NT2/D1 (cell line): ENCODE results near the gene PPM1A.

Source experiments
- SUZ12 ChIP-seq: IDR thresholded peaks from 2 replicates; pipeline ENCODE4 v1.6.1; 2011; ENCODE audit not compliant: insufficient read length, insufficient read depth; ENCODE audit errors: extremely low read depth
- ZNF274 ChIP-seq: IDR thresholded peaks from 2 replicates; pipeline ENCODE4 v1.6.1; 2011; ENCODE audit warnings: mild to moderate bottlenecking, low read depth, low read length

DNA sequence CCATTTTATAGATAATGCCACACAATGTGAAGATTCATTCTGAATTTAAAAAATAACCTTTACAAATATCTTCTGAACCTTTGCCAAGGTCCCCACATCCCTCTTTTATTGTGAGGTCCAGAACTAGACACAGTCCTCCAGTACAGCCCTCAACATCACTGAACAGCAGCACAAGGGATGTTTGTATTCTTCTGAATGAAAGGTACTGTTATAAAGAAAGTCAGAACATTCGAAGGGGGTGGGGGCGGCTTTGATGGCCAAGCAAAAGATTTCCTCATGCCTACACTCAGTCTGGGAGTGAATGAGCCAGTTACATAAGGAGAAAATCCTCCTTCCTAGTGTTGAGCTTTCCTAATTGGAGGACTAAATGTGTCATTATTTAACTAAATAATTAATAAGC lies 77.3 kb downstream of the PPM1A start:
- TF ChIP-seq SUZ12 (no peak), ZNF274 (no peak)
